ENCODE results near the gene CD22.

GRCh38 chr19:35281303-35281702, 47.7 kb upstream of the CD22 start:
- TF ChIP-seq POLR2A (IDR thresholded peaks at IDR 0.05) (no peak), EP300 (IDR thresholded peaks at IDR 0.05) (no peak)
- TF ChIP-seq, protein P1, sequence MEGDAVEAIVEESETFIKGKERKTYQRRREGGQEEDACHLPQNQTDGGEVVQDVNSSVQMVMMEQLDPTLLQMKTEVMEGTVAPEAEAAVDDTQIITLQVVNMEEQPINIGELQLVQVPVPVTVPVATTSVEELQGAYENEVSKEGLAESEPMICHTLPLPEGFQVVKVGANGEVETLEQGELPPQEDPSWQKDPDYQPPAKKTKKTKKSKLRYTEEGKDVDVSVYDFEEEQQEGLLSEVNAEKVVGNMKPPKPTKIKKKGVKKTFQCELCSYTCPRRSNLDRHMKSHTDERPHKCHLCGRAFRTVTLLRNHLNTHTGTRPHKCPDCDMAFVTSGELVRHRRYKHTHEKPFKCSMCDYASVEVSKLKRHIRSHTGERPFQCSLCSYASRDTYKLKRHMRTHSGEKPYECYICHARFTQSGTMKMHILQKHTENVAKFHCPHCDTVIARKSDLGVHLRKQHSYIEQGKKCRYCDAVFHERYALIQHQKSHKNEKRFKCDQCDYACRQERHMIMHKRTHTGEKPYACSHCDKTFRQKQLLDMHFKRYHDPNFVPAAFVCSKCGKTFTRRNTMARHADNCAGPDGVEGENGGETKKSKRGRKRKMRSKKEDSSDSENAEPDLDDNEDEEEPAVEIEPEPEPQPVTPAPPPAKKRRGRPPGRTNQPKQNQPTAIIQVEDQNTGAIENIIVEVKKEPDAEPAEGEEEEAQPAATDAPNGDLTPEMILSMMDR (IDR thresholded peaks at IDR 0.05) = no peak

All from tibial nerve (tissue), 4 donors.